ENCODE data around the gene ZYG11B. TPM values are rescaled to one million over a fixed set of nuclear protein-coding genes. Genes with fewer than 3 reads are reported as not detected.
A peak's percentile ranks its signal among the peaks of the same experiment; 100 is the strongest.

The ZYG11B gene
- total and polyA plus RNA-seq, 2 of the 13 experiments (the other 11 are each of a cell fraction or from before 2014, with no cell fraction given): 6.9 to 17.9 TPM

DNA sequence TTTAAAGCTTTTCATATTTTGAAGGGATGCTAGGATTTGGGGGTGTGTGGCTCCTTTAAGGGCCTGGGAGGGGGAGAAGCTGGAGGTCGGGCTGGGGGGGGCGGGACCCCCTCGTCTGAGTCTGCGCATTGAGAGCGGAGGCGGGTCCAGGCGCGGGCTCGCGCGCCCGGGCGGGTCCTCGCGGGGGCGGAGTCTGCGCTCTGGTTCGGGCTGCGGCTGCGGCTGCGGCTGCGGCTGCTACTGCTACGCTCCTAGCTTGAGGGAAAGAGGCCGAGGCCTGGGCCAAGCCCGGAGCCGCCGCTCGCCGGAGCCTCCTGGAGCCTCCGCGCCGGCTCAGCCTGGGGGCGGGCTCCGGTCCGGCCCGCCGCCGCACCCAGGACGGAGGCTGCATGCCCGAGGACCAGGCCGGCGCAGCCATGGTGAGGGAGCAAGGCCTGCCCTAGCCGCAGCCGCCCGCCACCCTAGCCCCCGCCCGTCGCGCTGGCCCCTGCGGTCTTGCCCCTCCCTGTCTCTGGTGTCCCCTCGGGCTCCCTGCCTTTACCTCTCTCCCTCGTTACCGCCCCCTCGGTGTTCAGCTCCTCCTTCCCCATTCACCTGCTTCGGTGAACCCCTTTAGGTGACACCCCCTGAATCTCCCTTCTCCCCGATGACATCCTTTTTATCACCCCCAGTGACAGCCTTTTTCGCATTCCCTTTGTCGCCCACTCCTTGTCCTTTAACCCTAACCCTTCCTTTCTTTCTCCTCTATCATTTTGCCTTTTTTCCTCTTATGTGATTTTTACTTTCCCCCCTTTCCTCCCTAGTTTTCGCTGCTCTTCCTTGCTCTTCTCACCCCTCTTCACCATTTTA is at the start of gene ZYG11B (continued):
- TF ChIP-seq TOE1 (CRISPR knock-in tag; IDR thresholded peaks at IDR 0.05) (no peak), ZC3H4 (CRISPR knock-in tag; IDR thresholded peaks at IDR 0.05; ENCODE audit: borderline replicate concordance) (no peak), ZSCAN9 (CRISPR knock-in tag; IDR thresholded peaks at IDR 0.05; ENCODE audit: borderline replicate concordance) (no peak), IKZF4 (CRISPR knock-in tag; IDR thresholded peaks at IDR 0.05; ENCODE audit: borderline replicate concordance, low read depth, not compliant biosample characterization) (peak; percentile 32), ZNF773 (CRISPR knock-in tag; IDR thresholded peaks at IDR 0.05; ENCODE audit: borderline replicate concordance) (peak; percentile 62; the same call in 1 of the 2 replicates), ELF4 (CRISPR knock-in tag; IDR thresholded peaks at IDR 0.05; ENCODE audit: borderline replicate concordance) (no peak), CHD2 (IDR thresholded peaks at IDR 0.05; ENCODE audit: low read depth, low read length) (no peak), ZNF205 (CRISPR knock-in tag; IDR thresholded peaks at IDR 0.05) (no peak), FOXP1 (IDR thresholded peaks at IDR 0.05) (no peak; the same call in 1 of the 2 replicates), FOXP1 (CRISPR knock-in tag; IDR thresholded peaks at IDR 0.05) (no peak), ATAD3A (CRISPR knock-in tag; IDR thresholded peaks at IDR 0.05) (no peak), ZNF720 (CRISPR knock-in tag; IDR thresholded peaks at IDR 0.05) (no peak), KLF11 (CRISPR knock-in tag; IDR thresholded peaks at IDR 0.05) (no peak), MATR3 (CRISPR knock-in tag; IDR thresholded peaks at IDR 0.05) (no peak), ZNF766 (CRISPR knock-in tag; IDR thresholded peaks at IDR 0.05; ENCODE audit: borderline replicate concordance) (peak; percentile 70; the same call in 1 of the 2 replicates)
- TF ChIP-seq, protein P1, sequence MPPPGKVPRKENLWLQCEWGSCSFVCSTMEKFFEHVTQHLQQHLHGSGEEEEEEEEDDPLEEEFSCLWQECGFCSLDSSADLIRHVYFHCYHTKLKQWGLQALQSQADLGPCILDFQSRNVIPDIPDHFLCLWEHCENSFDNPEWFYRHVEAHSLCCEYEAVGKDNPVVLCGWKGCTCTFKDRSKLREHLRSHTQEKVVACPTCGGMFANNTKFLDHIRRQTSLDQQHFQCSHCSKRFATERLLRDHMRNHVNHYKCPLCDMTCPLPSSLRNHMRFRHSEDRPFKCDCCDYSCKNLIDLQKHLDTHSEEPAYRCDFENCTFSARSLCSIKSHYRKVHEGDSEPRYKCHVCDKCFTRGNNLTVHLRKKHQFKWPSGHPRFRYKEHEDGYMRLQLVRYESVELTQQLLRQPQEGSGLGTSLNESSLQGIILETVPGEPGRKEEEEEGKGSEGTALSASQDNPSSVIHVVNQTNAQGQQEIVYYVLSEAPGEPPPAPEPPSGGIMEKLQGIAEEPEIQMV (CRISPR knock-in tag; IDR thresholded peaks at IDR 0.05; ENCODE audit: low read depth): no peak
- TF ChIP-seq, protein P2, sequence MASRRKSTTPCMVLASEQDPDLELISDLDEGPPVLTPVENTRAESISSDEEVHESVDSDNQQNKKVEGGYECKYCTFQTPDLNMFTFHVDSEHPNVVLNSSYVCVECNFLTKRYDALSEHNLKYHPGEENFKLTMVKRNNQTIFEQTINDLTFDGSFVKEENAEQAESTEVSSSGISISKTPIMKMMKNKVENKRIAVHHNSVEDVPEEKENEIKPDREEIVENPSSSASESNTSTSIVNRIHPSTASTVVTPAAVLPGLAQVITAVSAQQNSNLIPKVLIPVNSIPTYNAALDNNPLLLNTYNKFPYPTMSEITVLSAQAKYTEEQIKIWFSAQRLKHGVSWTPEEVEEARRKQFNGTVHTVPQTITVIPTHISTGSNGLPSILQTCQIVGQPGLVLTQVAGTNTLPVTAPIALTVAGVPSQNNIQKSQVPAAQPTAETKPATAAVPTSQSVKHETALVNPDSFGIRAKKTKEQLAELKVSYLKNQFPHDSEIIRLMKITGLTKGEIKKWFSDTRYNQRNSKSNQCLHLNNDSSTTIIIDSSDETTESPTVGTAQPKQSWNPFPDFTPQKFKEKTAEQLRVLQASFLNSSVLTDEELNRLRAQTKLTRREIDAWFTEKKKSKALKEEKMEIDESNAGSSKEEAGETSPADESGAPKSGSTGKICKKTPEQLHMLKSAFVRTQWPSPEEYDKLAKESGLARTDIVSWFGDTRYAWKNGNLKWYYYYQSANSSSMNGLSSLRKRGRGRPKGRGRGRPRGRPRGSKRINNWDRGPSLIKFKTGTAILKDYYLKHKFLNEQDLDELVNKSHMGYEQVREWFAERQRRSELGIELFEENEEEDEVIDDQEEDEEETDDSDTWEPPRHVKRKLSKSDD (CRISPR knock-in tag; IDR thresholded peaks at IDR 0.05; ENCODE audit: low read depth): no peak
- TF ChIP-seq, protein P3, sequence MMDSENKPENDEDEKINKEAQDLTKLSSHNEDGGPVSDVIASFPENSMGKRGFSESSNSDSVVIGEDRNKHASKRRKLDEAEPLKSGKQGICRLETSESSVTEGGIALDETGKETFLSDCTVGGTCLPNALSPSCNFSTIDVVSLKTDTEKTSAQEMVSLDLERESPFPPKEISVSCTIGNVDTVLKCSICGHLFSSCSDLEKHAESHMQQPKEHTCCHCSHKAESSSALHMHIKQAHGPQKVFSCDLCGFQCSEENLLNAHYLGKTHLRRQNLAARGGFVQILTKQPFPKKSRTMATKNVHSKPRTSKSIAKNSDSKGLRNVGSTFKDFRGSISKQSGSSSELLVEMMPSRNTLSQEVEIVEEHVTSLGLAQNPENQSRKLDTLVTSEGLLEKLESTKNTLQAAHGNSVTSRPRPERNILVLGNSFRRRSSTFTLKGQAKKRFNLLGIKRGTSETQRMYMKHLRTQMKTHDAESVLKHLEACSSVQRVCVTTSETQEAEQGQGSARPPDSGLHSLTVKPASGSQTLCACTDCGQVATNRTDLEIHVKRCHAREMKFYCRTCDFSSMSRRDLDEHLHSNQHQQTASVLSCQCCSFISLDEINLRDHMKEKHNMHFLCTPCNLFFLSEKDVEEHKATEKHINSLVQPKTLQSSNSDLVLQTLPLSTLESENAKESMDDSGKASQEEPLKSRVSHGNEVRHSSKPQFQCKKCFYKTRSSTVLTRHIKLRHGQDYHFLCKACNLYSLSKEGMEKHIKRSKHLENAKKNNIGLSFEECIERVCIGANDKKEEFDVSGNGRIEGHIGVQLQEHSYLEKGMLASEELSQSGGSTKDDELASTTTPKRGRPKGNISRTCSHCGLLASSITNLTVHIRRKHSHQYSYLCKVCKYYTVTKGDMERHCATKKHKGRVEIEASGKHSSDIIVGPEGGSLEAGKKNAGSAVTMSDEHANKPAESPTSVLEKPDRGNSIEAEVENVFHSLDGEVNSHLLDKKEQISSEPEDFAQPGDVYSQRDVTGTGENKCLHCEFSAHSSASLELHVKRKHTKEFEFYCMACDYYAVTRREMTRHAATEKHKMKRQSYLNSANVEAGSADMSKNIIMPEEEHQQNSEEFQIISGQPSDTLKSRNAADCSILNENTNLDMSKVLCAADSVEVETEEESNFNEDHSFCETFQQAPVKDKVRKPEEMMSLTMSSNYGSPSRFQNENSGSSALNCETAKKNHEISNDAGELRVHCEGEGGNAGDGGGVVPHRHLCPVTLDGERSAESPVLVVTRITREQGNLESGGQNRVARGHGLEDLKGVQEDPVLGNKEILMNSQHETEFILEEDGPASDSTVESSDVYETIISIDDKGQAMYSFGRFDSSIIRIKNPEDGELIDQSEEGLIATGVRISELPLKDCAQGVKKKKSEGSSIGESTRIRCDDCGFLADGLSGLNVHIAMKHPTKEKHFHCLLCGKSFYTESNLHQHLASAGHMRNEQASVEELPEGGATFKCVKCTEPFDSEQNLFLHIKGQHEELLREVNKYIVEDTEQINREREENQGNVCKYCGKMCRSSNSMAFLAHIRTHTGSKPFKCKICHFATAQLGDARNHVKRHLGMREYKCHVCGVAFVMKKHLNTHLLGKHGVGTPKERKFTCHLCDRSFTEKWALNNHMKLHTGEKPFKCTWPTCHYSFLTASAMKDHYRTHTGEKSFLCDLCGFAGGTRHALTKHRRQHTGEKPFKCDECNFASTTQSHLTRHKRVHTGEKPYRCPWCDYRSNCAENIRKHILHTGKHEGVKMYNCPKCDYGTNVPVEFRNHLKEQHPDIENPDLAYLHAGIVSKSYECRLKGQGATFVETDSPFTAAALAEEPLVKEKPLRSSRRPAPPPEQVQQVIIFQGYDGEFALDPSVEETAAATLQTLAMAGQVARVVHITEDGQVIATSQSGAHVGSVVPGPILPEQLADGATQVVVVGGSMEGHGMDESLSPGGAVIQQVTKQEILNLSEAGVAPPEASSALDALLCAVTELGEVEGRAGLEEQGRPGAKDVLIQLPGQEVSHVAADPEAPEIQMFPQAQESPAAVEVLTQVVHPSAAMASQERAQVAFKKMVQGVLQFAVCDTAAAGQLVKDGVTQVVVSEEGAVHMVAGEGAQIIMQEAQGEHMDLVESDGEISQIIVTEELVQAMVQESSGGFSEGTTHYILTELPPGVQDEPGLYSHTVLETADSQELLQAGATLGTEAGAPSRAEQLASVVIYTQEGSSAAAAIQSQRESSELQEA (CRISPR knock-in tag; IDR thresholded peaks at IDR 0.05; ENCODE audit: not compliant biosample characterization): no peak

All from HepG2 (cell line).